IMR-90 (cell line): Measurements from ENCODE around the gene LRIT2. TPM values are rescaled to one million over a fixed set of nuclear protein-coding genes. Genes with fewer than 3 reads are reported as not detected.

Experiments used
- ATAC-seq: fragments of 200-7000 bp; cut with Tn5 transposase; 2 replicates; pipeline ENCODE4 v1.9.1; 2020; ENCODE audit warnings: low read depth, mild to moderate bottlenecking, moderate library complexity
- BruUV-seq: library from RNA; stranded (reverse); fragments of 400-500 nt; replicated peaks from 2 replicates; lab custom pipeline; 2021; lab: Mats Ljungman, UMichigan
- CTCF ChIA-PET: fragments of 300-600 bp; formaldehyde crosslinking; extraction: SDS; loops from one replicate; lab custom pipeline; 2021; ENCODE audit warnings: antibody characterized with exemption; lab: Yijun Ruan, JAX
- POLR2A ChIA-PET: fragments of 300-600 bp; sonication (Branson Sonifier 250); formaldehyde crosslinking; loops from one replicate; lab custom pipeline; 2022; ENCODE audit warnings: antibody characterized with exemption; ENCODE audit not compliant: unreplicated experiment; lab: Charles Lee
- DNase-seq: peaks from one replicate; pipeline ENCODE4 v3.0.0; 2013
- H2AFZ ChIP-seq: replicated peaks from 2 replicates; pipeline ENCODE3; 2013; ENCODE audit warnings: low read length, mild to moderate bottlenecking; ENCODE audit not compliant: poor library complexity
- H2AK5ac ChIP-seq: 2 replicates; pipeline ENCODE4 v1.6.1; 2013; ENCODE audit warnings: low read depth, low read length, inconsistent platforms
- H2AK9ac ChIP-seq: replicated peaks from 2 replicates; pipeline ENCODE3; 2013; ENCODE audit warnings: mild to moderate bottlenecking, low read depth, low read length, moderate library complexity; ENCODE audit not compliant: poor library complexity
- H2BK120ac ChIP-seq: 2 replicates; pipeline ENCODE4 v1.6.1; 2013; ENCODE audit warnings: low read depth, low read length, inconsistent platforms
- H2BK15ac ChIP-seq: 3 replicates; pipeline ENCODE4 v1.6.1; 2013; ENCODE audit warnings: low read depth, low read length, inconsistent platforms
- H2BK20ac ChIP-seq: 2 replicates; pipeline ENCODE4 v1.6.1; 2013; ENCODE audit warnings: low read depth, mild to moderate bottlenecking, inconsistent platforms, low read length, moderate library complexity
- H2BK5ac ChIP-seq: 2 replicates; pipeline ENCODE4 v1.6.1; 2013; ENCODE audit warnings: mild to moderate bottlenecking, low read depth, low read length, inconsistent platforms; ENCODE audit not compliant: poor library complexity, severe bottlenecking
- H3K14ac ChIP-seq: replicated peaks from 2 replicates; pipeline ENCODE4 v1.6.1; 2013; ENCODE audit warnings: low read depth, low read length, inconsistent platforms
- H3K18ac ChIP-seq: 2 replicates; pipeline ENCODE4 v1.6.1; 2013; ENCODE audit warnings: low read depth, low read length, control low read depth
- H3K23ac ChIP-seq: 2 replicates; pipeline ENCODE4 v1.6.1; 2013; ENCODE audit warnings: low read depth, low read length, inconsistent platforms
- H3K27ac ChIP-seq: 2 replicates; pipeline ENCODE4 v1.5.1; 2013; ENCODE audit warnings: mild to moderate bottlenecking, control low read depth, low read length; ENCODE audit not compliant: insufficient read depth
- H3K27me3 ChIP-seq: 2 replicates; pipeline ENCODE4 v1.6.1; 2013; ENCODE audit warnings: low read length; ENCODE audit not compliant: control insufficient read depth, insufficient read depth
- H3K36me3 ChIP-seq: 2 replicates; pipeline ENCODE4 v1.6.1; 2013; ENCODE audit warnings: low read length, mixed read lengths; ENCODE audit not compliant: control insufficient read depth, insufficient read depth
- H3K4ac ChIP-seq: 2 replicates; pipeline ENCODE4 v1.6.1; 2013; ENCODE audit warnings: low read depth, low read length, inconsistent platforms
- H3K4me1 ChIP-seq: 2 replicates; pipeline ENCODE4 v1.6.1; 2013; ENCODE audit warnings: low read length, mixed read lengths; ENCODE audit not compliant: control insufficient read depth, insufficient read depth
- H3K4me2 ChIP-seq: 2 replicates; pipeline ENCODE4 v1.6.1; 2013; ENCODE audit warnings: low read depth, mild to moderate bottlenecking, control low read depth, low read length, moderate library complexity
- H3K4me3 ChIP-seq: 2 replicates; pipeline ENCODE4 v1.5.1; 2013; ENCODE audit warnings: low read depth, mild to moderate bottlenecking, control low read depth, low read length, moderate library complexity; ENCODE audit not compliant: insufficient read depth
- H3K56ac ChIP-seq: 2 replicates; pipeline ENCODE4 v1.6.1; 2013; ENCODE audit warnings: low read length, inconsistent platforms; ENCODE audit not compliant: insufficient read depth; ENCODE audit errors: extremely low read depth
- H3K79me1 ChIP-seq, 2 experiments: 2 replicates each; pipeline ENCODE4 v1.6.1; 2013; ENCODE audit warnings: low read length in 2 of 2, inconsistent platforms in 1 of 2, low read depth in 1 of 2
- H3K9ac ChIP-seq: 2 replicates; pipeline ENCODE4 v1.6.1; 2013; ENCODE audit warnings: low read depth, low read length, control low read depth
- H3K9me1 ChIP-seq: 2 replicates; pipeline ENCODE4 v1.6.1; 2013; ENCODE audit warnings: low read length, inconsistent platforms; ENCODE audit not compliant: insufficient read depth
- H3K9me3 ChIP-seq: 2 replicates; pipeline ENCODE4 v1.6.1; 2013; ENCODE audit warnings: low read length; ENCODE audit not compliant: control insufficient read depth, insufficient read depth
- H4K20me1 ChIP-seq: 2 replicates; pipeline ENCODE4 v1.6.1; 2013; ENCODE audit warnings: low read length, inconsistent platforms; ENCODE audit not compliant: insufficient read depth
- H4K5ac ChIP-seq: 2 replicates; pipeline ENCODE4 v1.6.1; 2013; ENCODE audit warnings: mild to moderate bottlenecking, low read depth, low read length, control low read depth
- H4K8ac ChIP-seq, 2 experiments: 2 replicates each; pipeline ENCODE4 v1.6.1; 2013; ENCODE audit warnings: low read depth in 2 of 2, low read length in 2 of 2, control low read depth in 1 of 2, inconsistent platforms in 1 of 2
- H4K91ac ChIP-seq: 2 replicates; pipeline ENCODE4 v1.6.1; 2013; ENCODE audit warnings: low read depth, low read length, inconsistent platforms; ENCODE audit not compliant: insufficient read depth
- BHLHE40 ChIP-seq: fragments of 150-350 bp; IDR thresholded peaks from 2 replicates; pipeline ENCODE4 v1.6.1; 2016; ENCODE audit warnings: mild to moderate bottlenecking, low read depth, low read length
- CEBPB ChIP-seq: IDR thresholded peaks from 2 replicates; pipeline ENCODE4 v1.6.1; 2012; ENCODE audit warnings: low read depth, low read length, improper control_type of control experiment
- FOS ChIP-seq: fragments of 150-350 bp; IDR thresholded peaks from 2 replicates; pipeline ENCODE4 v1.6.1; 2016; ENCODE audit warnings: low read depth, low read length
- MAFK ChIP-seq: IDR thresholded peaks from 2 replicates; pipeline ENCODE4 v1.6.1; 2012; ENCODE audit warnings: low read depth, low read length, improper control_type of control experiment
- MAZ ChIP-seq: IDR thresholded peaks from 2 replicates; pipeline ENCODE4 v1.6.1; 2012; ENCODE audit warnings: low read depth, mild to moderate bottlenecking, low read length, improper control_type of control experiment, moderate library complexity, borderline replicate concordance
- MXI1 ChIP-seq: IDR thresholded peaks from 2 replicates; pipeline ENCODE4 v1.6.1; 2012; ENCODE audit warnings: low read depth, mild to moderate bottlenecking, low read length, moderate library complexity, borderline replicate concordance
- POLR2A ChIP-seq: IDR thresholded peaks from 2 replicates; pipeline ENCODE4 v1.6.1; 2012; ENCODE audit warnings: mild to moderate bottlenecking, low read depth, low read length
- RAD21 ChIP-seq: IDR thresholded peaks from 2 replicates; pipeline ENCODE4 v1.6.1; 2012; ENCODE audit warnings: low read length, improper control_type of control experiment
- RCOR1 ChIP-seq: IDR thresholded peaks from 2 replicates; pipeline ENCODE4 v1.6.1; 2012; ENCODE audit warnings: mild to moderate bottlenecking, low read length, improper control_type of control experiment; ENCODE audit not compliant: insufficient replicate concordance
- RFX5 ChIP-seq: IDR thresholded peaks from 2 replicates; pipeline ENCODE4 v1.8.0; 2012; ENCODE audit warnings: low read depth, mild to moderate bottlenecking, low read length, moderate library complexity
- SMC3 ChIP-seq: fragments of 150-350 bp; IDR thresholded peaks from 2 replicates; pipeline ENCODE4 v1.6.1; 2016; ENCODE audit warnings: low read depth, mild to moderate bottlenecking, antibody characterized with exemption, low read length, moderate library complexity
- WGBS, 2 experiments: methylation state at CpG; one replicate each; pipeline versions ENCODE4 v1.1.5 to v1.1.7; 2013; ENCODE audit warnings: missing lambda C conversion rate in 2 of 2; ENCODE audit not compliant: insufficient read length in 1 of 2; ENCODE audit errors: extremely low coverage in 2 of 2; 5-methylcytosine and 5-hydroxymethylcytosine counted together
- dilution Hi-C: fragments of 300-500 bp; cut with HindIII; formaldehyde crosslinking; loops from one replicate; pipeline ENCODE4 v1.14.3; 2018; ENCODE audit warnings: low sequenced_read_pairs; ENCODE audit not compliant: unreplicated experiment
- in situ Hi-C: fragments of 300-500 bp; cut with MboI; formaldehyde crosslinking; loops from 3 replicates; pipeline ENCODE4 v1.14.3; 2019; ENCODE audit warnings: low sequenced_read_pairs, inconsistent platforms, mixed read lengths
- intact Hi-C: fragments of 100-400 bp; cut with micrococcal nuclease; formaldehyde crosslinking; loops from 2 replicates; pipeline ENCODE4 v1.10.0; 2022
- polyA plus RNA-seq, 3 experiments: library from polyadenylated mRNA; depleted of rRNA; stranded (reverse); fragments of >200 nt; gene quantifications; 2 replicates each; pipeline ENCODE4 v1.2.3, GENCODE V29; 2012; ENCODE audit warnings: low replicate concordance in 1 of 3
- total RNA-seq: library from RNA; depleted of rRNA; stranded (reverse); fragments of >200 nt; gene quantifications from 2 replicates; pipeline ENCODE4 v1.2.3, GENCODE V29; 2012
- TF ChIP-seq, protein P1 (sequence below): fragments of 150-350 bp; IDR thresholded peaks from 2 replicates; pipeline ENCODE4 v1.6.1; 2017; ENCODE audit warnings: mild to moderate bottlenecking, antibody characterized with exemption, low read length, low read depth
- TF ChIP-seq, protein P2 (sequence below): fragments of 150-350 bp; IDR thresholded peaks from 2 replicates; pipeline ENCODE4 v1.6.1; 2016; ENCODE audit warnings: low read depth, mild to moderate bottlenecking, low read length, moderate library complexity, borderline replicate concordance
- TF ChIP-seq, protein P3 (sequence below): conservative IDR thresholded peaks from 2 replicates; pipeline ENCODE4 v1.5.1; 2012; ENCODE audit warnings: mild to moderate bottlenecking, low read depth, low read length, improper control_type of control experiment

LRIT2 gene
- total and polyA plus RNA-seq, 2 of the 4 experiments (the other 2 are of a cell fraction), result not detected

DNA sequence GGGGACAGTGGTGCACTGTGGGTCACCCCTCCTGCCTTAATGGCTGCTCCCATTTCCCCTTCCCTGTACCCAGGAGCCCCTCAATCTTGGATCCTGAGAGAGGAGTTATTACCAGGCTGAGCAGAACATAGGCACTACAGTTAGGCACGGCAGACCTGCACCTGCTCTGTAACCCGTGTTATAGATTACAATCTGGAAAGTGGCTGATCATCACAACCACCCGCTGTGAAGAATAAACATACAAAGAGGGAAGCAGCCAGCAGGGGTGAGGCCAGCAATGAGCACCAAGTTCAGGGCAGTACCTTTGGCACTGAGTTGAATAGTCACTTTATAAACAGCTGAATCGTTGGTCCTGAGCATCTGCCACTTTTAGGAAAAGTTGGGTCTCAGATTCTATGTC is 29.3 kb downstream of the LRIT2 start:
- no peak overlapping the region for H2BK15ac ChIP-seq

More for the DNA sequence above, 29.3 kb downstream of the LRIT2 start:
- Histone ChIP-seq H3K56ac (no peak overlapping the region), H3K4me1 (peaks cover 2% of the 10 kb centered on the region; the same call in 1 of the 2 replicates), H3K36me3 (no peaks in the 10 kb centered on the region), H3K14ac (no peak overlapping the region), H2AK5ac (no peak overlapping the region), H3K4me2 (no peak overlapping the region), H4K5ac (no peak overlapping the region), H2BK120ac (no peak overlapping the region), H3K79me1 (no peaks in the 10 kb centered on the region), H3K9ac (no peak overlapping the region), H3K4me3 (no peak overlapping the region), H4K8ac (no peak overlapping the region), H2BK5ac (no peak overlapping the region), H2AK9ac (no peak overlapping the region), H3K27ac (no peak overlapping the region), H3K23ac (no peak overlapping the region), H3K9me3 (no peaks in the 10 kb centered on the region), H3K27me3 (peaks cover 53% of the 10 kb centered on the region), H4K20me1 (no peaks in the 10 kb centered on the region), H3K9me1 (no peaks in the 10 kb centered on the region), H4K91ac (no peak overlapping the region), H3K18ac (no peak overlapping the region), H3K4ac (no peak overlapping the region), H2AFZ (no peak overlapping the region), H2BK20ac (no peak overlapping the region)
- BruUV-seq, result no TSS peak
- ATAC-seq (no peak), DNase-seq (no peak)
- TF ChIP-seq, protein P1, sequence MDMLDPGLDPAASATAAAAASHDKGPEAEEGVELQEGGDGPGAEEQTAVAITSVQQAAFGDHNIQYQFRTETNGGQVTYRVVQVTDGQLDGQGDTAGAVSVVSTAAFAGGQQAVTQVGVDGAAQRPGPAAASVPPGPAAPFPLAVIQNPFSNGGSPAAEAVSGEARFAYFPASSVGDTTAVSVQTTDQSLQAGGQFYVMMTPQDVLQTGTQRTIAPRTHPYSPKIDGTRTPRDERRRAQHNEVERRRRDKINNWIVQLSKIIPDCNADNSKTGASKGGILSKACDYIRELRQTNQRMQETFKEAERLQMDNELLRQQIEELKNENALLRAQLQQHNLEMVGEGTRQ, result no peak
- TF ChIP-seq MAFK (no peak), CEBPB (no peak), SMC3 (no peak), FOS (no peak), BHLHE40 (no peak), RAD21 (no peak), RCOR1 (no peak), RFX5 (no peak), MXI1 (no peak), MAZ (no peak), POLR2A (no peak)
- TF ChIP-seq, protein P2, sequence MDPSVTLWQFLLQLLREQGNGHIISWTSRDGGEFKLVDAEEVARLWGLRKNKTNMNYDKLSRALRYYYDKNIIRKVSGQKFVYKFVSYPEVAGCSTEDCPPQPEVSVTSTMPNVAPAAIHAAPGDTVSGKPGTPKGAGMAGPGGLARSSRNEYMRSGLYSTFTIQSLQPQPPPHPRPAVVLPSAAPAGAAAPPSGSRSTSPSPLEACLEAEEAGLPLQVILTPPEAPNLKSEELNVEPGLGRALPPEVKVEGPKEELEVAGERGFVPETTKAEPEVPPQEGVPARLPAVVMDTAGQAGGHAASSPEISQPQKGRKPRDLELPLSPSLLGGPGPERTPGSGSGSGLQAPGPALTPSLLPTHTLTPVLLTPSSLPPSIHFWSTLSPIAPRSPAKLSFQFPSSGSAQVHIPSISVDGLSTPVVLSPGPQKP, result no peak
- TF ChIP-seq, protein P3, sequence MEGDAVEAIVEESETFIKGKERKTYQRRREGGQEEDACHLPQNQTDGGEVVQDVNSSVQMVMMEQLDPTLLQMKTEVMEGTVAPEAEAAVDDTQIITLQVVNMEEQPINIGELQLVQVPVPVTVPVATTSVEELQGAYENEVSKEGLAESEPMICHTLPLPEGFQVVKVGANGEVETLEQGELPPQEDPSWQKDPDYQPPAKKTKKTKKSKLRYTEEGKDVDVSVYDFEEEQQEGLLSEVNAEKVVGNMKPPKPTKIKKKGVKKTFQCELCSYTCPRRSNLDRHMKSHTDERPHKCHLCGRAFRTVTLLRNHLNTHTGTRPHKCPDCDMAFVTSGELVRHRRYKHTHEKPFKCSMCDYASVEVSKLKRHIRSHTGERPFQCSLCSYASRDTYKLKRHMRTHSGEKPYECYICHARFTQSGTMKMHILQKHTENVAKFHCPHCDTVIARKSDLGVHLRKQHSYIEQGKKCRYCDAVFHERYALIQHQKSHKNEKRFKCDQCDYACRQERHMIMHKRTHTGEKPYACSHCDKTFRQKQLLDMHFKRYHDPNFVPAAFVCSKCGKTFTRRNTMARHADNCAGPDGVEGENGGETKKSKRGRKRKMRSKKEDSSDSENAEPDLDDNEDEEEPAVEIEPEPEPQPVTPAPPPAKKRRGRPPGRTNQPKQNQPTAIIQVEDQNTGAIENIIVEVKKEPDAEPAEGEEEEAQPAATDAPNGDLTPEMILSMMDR, result no peak
- dilution Hi-C loops (no loop called here), in situ Hi-C loops (no loop called here), intact Hi-C loops (no loop called here)
- CTCF ChIA-PET, result no interaction called here
- WGBS, 2 experiments, result no CpG with 5 or more reads among the region's 4 CpGs
- POLR2A ChIA-PET, result no interaction called here
